HK-2 (cell line): Measurements from ENCODE around the gene DNAJC5.

ENCODE experiments used
- DNase-seq: peaks from one replicate; pipeline ENCODE4 v3.0.0-alpha.2; 2018; ENCODE audit not compliant: unreplicated experiment

The DNAJC5 gene

DNA sequence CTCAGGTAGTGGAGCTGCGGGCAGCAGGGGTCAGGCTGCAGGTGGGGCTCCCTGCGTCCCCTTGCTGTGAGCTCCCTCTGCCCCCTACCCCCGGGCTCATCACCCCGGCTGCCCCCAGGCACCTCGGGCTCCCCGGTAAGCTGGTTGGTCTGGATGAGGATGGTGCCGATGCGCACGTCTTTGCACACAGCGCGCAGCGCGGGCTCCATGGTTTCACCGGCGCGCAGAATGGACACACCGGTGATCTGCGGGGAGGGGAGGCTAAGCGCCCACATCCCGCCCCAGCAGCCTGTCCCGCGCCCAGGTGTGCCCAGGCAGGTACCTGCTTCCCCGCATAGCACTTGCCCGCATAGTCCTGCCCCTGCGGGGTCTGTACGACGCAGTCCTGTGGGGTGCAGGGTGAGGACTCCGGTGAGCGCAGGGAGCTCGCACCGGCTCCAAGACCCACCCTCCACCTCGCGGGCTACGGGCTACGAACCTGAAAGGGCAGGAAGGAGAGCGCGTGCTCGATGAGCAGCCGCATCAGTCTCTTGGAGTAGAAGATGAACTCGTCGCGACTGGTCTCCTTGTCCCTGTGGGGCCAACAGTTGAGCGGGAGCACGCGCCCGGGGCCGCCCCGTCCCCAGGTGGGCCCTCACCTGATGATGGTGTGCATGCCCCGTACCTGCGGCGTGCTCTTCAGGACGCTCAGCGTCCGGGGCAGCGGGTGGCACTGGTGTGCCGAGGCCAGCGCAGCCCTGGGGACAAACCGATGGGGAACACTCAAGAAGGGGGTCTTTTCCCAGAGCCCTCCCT, 45.7 kb downstream of the DNAJC5 start:
- no peak for DNase-seq

GRCh38 chr20:63941282-63942081, 46.6 kb downstream of the DNAJC5 start:
- no peak for DNase-seq

DNA sequence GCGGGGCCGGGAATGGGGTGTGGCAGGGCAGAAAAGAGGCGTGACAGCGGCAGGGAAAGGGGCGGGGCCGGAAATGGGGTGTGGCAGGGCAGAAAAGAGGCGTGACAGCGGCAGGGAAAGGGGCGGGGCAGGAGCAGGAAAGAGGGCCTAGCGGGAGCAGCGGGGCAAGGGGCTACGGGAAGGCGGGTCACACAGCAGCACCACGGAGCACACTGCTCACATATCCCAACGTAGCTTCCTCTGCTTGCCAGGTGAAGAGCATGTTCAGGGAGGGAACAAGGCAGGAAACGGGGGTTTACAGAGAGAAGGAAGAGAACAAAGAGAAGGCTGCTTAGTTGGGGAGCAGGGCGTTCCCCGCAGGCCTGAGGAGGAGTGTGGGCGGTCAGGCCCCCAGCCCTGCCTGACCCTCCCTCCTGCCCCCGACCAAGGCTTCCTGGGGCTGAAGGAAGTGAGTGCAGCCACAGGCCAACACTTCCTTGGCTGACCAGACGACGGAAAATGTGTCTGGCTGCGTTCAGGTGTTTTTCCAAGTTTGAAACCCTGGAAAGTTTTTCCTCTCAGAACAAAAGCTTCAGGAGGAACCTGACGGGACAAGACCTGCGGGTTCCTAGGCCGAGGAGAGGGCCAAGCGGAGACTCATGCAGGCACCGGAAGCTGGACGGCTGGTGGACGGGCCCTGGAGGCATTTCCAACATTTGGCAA, 47.5 kb downstream of the DNAJC5 start:
- DNase-seq = no peak

GRCh38 chr20:63942969-63943807, 48.3 kb downstream of the DNAJC5 start:
- no peak for DNase-seq

DNA sequence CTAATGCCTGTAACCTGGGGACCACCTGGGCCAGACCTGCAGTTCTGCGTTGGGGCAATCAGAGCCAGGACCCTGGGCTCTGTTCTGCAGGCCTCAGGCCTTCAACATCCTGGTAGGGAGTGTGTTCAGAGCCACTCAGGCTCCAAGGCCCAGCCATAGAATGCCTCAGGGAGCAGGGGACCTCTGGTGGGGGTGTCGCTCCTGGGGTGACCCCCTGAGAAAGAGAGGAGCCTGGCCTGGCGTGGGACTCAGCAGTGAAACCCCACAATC, 48.8 kb downstream of the DNAJC5 start:
- no peak for DNase-seq

DNA sequence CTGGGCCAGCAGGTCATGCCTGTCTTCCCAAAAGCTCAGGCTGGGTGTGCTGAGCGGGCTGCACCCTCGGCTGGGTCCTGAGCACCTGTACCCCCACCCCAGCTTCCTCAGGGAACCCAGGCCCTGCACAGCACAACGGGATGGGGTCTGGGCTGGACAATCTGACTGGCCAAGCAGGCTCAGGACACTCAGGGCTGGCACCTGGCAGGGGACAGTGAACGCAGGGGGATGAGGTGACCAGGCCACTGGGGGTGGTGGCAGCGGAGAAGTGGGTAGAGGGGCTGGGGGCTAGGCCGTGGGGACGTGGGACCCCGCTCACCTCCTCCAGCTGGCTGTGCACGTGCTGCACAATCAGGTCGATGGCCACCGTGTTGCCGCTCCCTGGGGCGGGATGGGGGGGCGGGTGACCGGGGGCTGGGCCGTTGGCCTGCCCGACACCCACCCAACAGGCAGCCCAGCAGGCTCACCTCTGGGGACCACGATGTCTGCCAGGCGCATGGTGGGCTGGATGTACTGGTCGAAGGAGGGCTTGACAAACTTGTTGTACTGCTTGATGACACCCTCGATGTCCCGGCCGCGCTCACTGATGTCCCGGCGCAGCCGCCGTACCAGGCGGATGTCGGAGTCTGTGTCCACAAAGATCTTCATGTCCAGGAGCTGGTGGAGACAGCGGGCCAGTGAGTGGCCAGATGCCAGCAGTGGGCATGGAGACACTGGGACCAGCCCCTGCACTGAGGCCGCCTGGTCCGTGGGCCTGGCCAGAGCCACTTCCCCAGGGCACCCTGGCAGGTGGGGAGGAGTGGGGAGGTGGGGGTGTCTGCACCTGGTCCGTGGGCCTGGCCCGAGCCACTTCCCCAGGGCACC, 49.4 kb downstream of the DNAJC5 start:
- no peak for DNase-seq

DNA sequence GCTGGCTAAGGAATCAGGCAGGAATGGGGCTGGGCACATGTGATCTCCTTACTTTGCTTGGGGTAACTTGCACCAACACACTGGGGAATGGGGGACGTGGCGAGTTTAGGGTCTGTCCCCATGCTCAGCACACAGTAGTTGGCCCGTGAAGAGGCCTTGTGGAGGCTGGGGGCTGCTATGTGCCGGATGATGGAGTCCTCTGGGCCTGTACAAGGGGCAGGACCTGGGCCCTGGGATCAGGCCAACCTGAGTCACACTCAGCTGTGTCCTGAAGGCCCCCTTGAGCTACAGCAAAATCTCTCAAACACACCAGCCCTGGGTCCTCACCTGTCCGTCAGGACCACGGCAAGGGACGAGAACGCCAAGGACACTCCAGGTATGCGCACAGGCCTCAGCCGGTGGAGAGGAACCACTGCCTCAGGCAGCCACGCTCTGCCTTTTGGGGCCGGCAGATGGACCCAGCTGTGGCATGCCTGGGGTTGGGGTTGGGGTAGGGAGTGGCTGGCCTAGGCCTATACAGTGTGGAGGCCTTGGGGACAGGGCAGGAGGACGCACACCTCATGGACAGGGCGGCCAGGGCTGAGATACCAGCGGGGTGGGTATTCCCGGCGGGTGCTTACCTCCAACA, 50.2 kb downstream of the DNAJC5 start:
- no peak for DNase-seq

- DNase-seq = no peak
Measured at GRCh38 chr20:63945921-63946920, 51.3 kb downstream of the DNAJC5 start.

DNA sequence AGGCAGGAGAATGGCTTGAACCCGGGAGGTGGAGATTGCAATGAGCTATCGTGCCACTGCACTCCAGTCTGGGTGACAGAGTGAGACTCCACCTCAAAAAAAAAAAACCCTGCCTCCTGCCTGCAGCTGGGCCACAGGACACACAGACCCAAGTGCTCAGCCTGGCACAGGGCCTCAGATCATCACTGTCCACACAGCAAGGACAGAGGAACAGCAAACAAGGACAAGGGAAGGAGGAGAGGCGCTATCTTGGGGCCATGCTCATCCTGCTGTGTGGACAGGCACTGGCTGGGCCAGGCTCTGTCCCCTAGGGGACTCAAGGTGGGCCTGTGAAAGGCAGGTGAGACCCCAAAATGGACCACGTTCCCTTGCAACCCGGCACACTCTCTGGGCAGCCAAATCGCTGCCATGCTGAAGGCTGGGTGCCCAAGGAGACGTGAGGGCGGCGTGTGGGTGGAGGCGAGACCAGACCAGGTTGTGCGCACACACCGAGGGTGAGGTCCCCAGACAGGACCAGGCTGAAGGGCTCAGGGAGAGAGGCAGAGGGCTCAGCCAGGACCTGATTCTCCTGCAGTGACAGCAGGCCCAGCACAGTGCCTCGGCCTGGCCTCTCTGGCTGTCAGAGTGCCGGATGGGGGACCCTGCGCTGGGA, 52.2 kb downstream of the DNAJC5 start:
- no peak for DNase-seq

DNA sequence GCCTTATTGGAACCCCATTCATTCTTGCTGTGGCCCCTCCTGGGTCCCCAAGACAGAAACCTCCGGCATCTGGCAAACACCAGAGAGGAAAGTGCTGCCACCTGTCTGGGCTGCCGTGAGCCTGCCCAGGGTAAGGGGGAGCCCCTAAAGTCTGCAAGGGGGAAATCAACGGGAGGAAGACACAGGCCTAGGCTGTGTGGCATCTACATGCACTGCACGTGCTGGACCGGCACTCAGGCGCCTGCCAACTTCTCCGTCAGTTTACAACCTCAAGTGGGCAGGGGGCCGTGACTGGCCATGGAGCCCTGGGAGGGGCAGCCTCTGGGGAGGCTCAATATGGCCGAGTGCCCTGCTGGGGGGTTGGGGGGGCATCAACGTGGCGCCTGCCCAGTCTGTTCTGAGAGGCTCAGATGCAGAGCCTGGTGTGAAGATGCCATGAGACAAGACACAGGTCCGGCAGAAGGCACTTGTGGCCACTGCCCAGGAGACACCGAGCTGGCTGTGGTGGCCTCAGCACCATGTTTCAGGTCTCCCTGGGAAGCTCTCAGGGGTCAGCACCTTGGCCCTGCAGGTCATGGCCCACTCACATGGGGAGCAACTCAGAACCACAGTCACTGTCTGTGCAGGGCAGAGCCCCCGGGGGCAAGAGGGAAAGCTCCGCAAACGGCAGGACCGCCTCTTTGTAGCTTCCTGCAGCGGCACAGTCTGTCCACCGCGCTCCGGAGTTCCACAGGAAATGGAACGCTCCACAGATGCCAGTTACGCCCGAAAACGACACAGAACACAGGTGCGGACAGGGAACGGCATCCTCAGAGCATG, 52.9 kb downstream of the DNAJC5 start:
- DNase-seq = no peak

DNA sequence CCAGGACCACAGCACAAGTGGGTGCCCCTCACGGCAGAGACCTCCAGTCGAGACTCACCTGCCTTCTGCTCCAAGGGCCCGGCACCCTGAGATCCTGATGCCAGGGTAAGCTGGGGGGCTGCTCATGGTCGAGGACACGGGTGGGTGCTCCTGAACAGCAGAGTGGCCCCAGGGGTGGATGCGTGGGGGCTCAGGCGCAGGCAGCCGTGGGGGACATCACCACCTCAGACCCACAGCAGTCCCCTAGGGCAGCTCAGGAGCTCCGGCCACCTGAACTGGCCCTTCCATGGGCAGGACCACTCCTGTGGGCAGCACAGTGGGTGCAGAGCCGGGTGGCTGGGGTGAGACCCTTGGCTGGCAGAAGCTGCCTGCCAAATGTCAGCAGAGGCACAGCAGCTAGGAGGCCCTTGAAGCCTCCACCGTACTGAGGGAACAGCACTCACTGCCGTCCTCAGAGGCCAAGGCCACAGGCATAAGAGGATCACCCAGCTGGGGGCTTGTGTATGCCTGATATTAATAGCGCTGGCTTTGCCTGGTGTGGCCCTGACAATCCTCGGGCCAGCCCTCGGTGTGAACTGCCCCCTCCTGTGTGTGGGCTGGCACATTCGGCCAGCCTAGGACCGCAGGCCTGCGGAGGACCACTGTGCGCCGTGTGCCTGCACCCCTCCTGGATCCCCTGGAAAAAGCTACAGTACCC, 55.9 kb downstream of the DNAJC5 start:
- no peak for DNase-seq

DNA sequence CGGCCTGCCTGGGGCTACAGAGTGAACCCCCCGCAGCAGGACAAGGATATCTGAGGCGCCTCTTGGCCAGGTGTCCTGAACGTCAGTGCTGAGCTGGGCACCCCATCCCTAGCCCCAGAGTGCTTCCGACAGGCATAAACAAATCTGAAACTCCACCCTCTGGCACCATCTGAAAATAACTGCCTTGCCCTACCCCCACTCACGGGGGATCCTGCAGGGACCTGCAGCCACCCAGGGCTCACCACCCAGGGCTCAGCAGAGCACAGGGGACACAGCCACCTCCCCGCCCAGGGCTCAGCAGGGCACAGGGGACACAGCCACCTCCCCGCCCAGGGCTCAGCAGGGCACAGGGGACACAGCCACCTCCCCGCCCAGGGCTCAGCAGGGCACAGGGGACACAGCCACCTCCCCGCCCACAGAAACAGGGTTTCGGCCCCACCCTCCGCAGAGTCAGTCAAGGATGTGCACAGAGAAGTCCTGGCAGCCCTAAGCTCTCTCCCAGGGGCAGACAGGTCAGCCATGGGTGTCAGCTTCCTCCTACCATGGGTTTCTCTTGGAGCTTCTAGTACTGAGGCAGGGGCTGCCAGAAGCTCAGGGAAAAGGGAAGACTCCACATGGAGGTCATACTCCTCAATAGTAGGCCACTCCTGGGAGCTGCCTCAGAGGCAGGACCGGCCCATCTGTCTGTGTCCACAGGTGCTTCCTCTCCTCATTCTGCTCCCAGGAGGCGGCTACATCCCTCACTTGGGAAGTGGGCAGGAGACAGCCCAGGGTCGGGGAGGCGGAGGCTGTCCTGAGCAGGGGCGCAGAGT, 56.7 kb downstream of the DNAJC5 start:
- no peak for DNase-seq

GRCh38 chr20:63952210-63952535, 57.2 kb downstream of the DNAJC5 start:
- DNase-seq = no peak

GRCh38 chr20:63952769-63953168, 57.8 kb downstream of the DNAJC5 start:
- no peak for DNase-seq

GRCh38 chr20:63953764-63954429, 59.0 kb downstream of the DNAJC5 start:
- no peak for DNase-seq

- no peak for DNase-seq
Measured at GRCh38 chr20:63955281-63955826, 60.4 kb downstream of the DNAJC5 start.
